OCI-LY7 (cell line): ENCODE results near the gene PRDM13.

Experiments used
- EZH2phosphoT487 ChIP-seq: fragments of 200-600 bp; sonication (generic); IDR thresholded peaks from 2 replicates; pipeline ENCODE4 v1.6.1; 2018; ENCODE audit warnings: low read depth, borderline replicate concordance, mild to moderate bottlenecking, mixed run types, antibody characterized with exemption, low read length, moderate library complexity, mixed read lengths
- TF ChIP-seq, protein P1 (sequence below): fragments of 200-600 bp; sonication (generic); conservative IDR thresholded peaks from 2 replicates; pipeline ENCODE4 v1.5.1; 2014; ENCODE audit warnings: mild to moderate bottlenecking, antibody characterized with exemption, low read length, moderate library complexity, mixed read lengths

DNA sequence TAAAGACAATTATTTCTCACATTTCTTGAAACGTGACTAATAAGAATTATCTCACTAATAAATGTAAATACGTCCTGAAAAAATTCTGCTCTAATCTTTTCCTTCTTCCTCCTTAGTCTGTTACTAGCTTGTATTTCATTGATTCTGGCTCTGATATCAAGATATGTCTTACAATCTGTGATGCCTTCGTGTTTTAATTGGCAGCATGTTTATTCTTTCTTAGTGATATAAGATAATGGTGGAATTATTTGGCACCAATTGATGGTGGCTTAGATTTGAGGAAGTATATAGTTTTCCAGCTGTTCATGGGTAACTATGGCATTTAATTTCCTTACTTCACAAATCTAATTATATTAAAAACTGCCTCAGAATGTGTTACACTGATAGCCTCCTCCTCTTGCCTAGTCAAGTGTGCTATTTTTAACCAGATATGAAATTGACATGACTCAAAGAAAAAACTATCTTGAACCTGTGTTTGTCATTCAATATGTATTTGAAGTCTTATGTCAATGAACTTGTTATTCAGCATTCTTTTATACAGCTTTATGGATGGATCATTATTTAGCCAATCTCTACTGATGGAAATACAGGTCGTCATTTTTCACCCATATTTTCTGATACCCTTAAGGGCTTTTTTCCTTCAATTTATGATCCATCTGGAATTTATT is 43.4 kb upstream of the PRDM13 start:
- TF ChIP-seq, protein P1, sequence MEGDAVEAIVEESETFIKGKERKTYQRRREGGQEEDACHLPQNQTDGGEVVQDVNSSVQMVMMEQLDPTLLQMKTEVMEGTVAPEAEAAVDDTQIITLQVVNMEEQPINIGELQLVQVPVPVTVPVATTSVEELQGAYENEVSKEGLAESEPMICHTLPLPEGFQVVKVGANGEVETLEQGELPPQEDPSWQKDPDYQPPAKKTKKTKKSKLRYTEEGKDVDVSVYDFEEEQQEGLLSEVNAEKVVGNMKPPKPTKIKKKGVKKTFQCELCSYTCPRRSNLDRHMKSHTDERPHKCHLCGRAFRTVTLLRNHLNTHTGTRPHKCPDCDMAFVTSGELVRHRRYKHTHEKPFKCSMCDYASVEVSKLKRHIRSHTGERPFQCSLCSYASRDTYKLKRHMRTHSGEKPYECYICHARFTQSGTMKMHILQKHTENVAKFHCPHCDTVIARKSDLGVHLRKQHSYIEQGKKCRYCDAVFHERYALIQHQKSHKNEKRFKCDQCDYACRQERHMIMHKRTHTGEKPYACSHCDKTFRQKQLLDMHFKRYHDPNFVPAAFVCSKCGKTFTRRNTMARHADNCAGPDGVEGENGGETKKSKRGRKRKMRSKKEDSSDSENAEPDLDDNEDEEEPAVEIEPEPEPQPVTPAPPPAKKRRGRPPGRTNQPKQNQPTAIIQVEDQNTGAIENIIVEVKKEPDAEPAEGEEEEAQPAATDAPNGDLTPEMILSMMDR, result no peak
- TF ChIP-seq EZH2phosphoT487, result no peak
